Ishikawa (cell line): ENCODE data around the gene FA2H.

Source experiments
- CEBPB ChIP-seq: IDR thresholded peaks from 2 replicates; pipeline ENCODE4 v1.6.1; 2012
- EGR1 ChIP-seq: IDR thresholded peaks from 2 replicates; pipeline ENCODE4 v1.6.1; 2012
- EP300 ChIP-seq: IDR thresholded peaks from 2 replicates; pipeline ENCODE4 v1.6.1; 2012; ENCODE audit warnings: borderline replicate concordance
- FOXM1 ChIP-seq: IDR thresholded peaks from 2 replicates; pipeline ENCODE4 v1.6.1; 2012; ENCODE audit warnings: low read depth, borderline replicate concordance
- MAX ChIP-seq: IDR thresholded peaks from 2 replicates; pipeline ENCODE4 v1.6.1; 2012
- NFIC ChIP-seq: IDR thresholded peaks from 2 replicates; pipeline ENCODE4 v1.6.1; 2012
- RAD21 ChIP-seq: IDR thresholded peaks from 2 replicates; pipeline ENCODE4 v1.6.1; 2012; ENCODE audit warnings: low read depth
- REST ChIP-seq: IDR thresholded peaks from 2 replicates; pipeline ENCODE4 v1.6.1; 2012; ENCODE audit warnings: low read depth, mild to moderate bottlenecking
- TAF1 ChIP-seq: IDR thresholded peaks from 2 replicates; pipeline ENCODE4 v1.6.1; 2012; ENCODE audit warnings: low read depth, mild to moderate bottlenecking
- TCF12 ChIP-seq: IDR thresholded peaks from 2 replicates; pipeline ENCODE4 v1.6.1; 2012; ENCODE audit warnings: low read depth
- TEAD4 ChIP-seq: IDR thresholded peaks from 2 replicates; pipeline ENCODE4 v1.6.1; 2012
- USF1 ChIP-seq: IDR thresholded peaks from 2 replicates; pipeline ENCODE4 v1.6.1; 2012
- YY1 ChIP-seq: IDR thresholded peaks from 2 replicates; pipeline ENCODE4 v1.6.1; 2012; ENCODE audit warnings: low read depth
- ZBTB7A ChIP-seq: IDR thresholded peaks from 2 replicates; pipeline ENCODE4 v1.6.1; 2012; ENCODE audit warnings: low read depth

GRCh38 chr16:74742051-74742481 lies 32.6 kb downstream of the FA2H start:
- TF ChIP-seq TAF1: no peak
- TF ChIP-seq EP300: no peak
- no peak for TF ChIP-seq TCF12
- TF ChIP-seq NFIC: no peak
- TF ChIP-seq MAX: 0 out of 2 replicates have a peak, but pooled peaks have one; percentile 24
- no peak for TF ChIP-seq RAD21
- no peak for TF ChIP-seq REST
- TF ChIP-seq YY1: no peak
- no peak for TF ChIP-seq FOXM1
- no peak for TF ChIP-seq TEAD4
- TF ChIP-seq USF1: no peak
- TF ChIP-seq CEBPB: no peak
- TF ChIP-seq ZBTB7A: no peak
- no peak for TF ChIP-seq EGR1
